Stomach smooth muscle (tissue), 2 donors: ENCODE results near the gene FERMT2.
A peak's percentile ranks its signal among the peaks of the same experiment; 100 is the strongest.

Experiments used
- H3K27ac ChIP-seq: one replicate; pipeline ENCODE4 v1.7.0; 2013; ENCODE audit warnings: mild to moderate bottlenecking, low read length, inconsistent platforms
- H3K27me3 ChIP-seq, 2 donors: one replicate each; pipeline ENCODE4 v1.7.0; 2013; ENCODE audit warnings: low read length in 2 of 2; ENCODE audit not compliant: insufficient read depth in 2 of 2, control insufficient read depth in 1 of 2
- H3K36me3 ChIP-seq, 2 donors: one replicate each; pipeline ENCODE4 v1.7.0; 2013; ENCODE audit warnings: low read length in 2 of 2; ENCODE audit not compliant: control insufficient read depth in 2 of 2, insufficient read depth in 2 of 2
- H3K4me1 ChIP-seq: one replicate; pipeline ENCODE4 v1.7.0; 2013; ENCODE audit warnings: low read length; ENCODE audit not compliant: control insufficient read depth, insufficient read depth
- H3K4me3 ChIP-seq, 2 donors: one replicate each; pipeline ENCODE4 v1.7.0; 2013; ENCODE audit warnings: low read length in 2 of 2
- H3K9ac ChIP-seq, 2 donors: one replicate each; pipeline ENCODE4 v1.7.0; 2013; ENCODE audit warnings: low read length in 2 of 2, mild to moderate bottlenecking in 1 of 2
- H3K9me3 ChIP-seq, 2 donors: one replicate each; pipeline ENCODE4 v1.7.0; 2013; ENCODE audit warnings: low read length in 2 of 2; ENCODE audit not compliant: control insufficient read depth in 2 of 2
- donor health status: healthy.
- donor health status: Pancreatic carcinoma.

FERMT2 gene

GRCh38 chr14:52939427-52939826, 11.4 kb downstream of the FERMT2 start:
- Histone ChIP-seq H3K27me3 (no peaks in the 10 kb centered on the region), H3K9me3 (no peaks in the 10 kb centered on the region), H3K27ac (no peak overlapping the region), H3K4me3 (no peak overlapping the region), H3K4me1 (peaks cover 6% of the 10 kb centered on the region), H3K36me3 (no peaks in the 10 kb centered on the region), H3K9ac (no peak overlapping the region)

DNA sequence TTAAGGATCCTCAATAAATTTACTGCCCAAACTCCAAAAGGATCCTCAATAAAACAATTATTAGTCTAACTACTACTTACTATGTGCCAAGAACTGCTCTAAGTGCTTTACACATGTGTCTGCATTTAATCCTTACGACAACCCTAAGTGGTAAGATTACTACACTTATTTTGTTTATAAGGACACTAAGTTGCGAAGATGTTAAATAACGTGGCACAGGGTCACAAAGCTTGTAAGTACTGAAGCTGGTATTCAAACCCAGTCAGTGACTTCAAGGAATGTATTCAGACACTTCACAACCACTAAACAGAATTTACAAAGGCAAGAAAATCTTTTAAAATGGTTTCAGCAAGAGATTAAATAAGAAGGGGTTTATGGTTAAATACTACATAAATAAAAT, 13.0 kb downstream of the FERMT2 start:
- H3K9me3 ChIP-seq = no peaks in the 10 kb centered on the region
- H3K4me1 ChIP-seq = peaks cover 4% of the 10 kb centered on the region
- H3K27ac ChIP-seq = no peak overlapping the region
- no peaks in the 10 kb centered on the region for H3K27me3 ChIP-seq
- peak overlapping the region in 1 of 2 donors; percentile 47 for H3K4me3 ChIP-seq
- H3K36me3 ChIP-seq = no peaks in the 10 kb centered on the region
- no peak overlapping the region for H3K9ac ChIP-seq

DNA sequence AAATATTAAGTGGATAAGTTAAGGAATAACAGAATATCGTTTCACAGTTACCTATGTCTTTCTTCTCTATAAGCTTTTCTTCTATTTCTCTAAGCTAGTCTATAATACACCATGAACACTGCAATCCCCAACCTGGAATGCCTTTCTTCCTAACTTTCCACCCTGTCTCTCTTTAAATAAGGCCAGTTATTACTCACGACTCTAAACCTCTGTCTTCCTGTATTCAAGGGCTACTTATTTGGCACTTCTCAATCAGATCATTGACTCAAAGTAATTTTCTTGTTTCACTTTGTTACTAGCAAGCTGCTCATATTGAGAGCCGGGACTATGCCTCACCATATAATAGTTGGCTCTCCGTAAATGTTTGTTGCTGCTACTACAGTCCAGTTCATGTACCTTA, 13.5 kb downstream of the FERMT2 start:
- peaks cover 4% of the 10 kb centered on the region for H3K4me1 ChIP-seq
- peak overlapping the region in 1 of 2 donors; percentile 47 for H3K4me3 ChIP-seq
- no peaks in the 10 kb centered on the region for H3K9me3 ChIP-seq
- no peak overlapping the region for H3K9ac ChIP-seq
- H3K36me3 ChIP-seq = no peaks in the 10 kb centered on the region
- H3K27me3 ChIP-seq = no peaks in the 10 kb centered on the region
- H3K27ac ChIP-seq = no peak overlapping the region

- Histone ChIP-seq H3K9me3 (no peaks in the 10 kb centered on the region), H3K4me1 (peaks cover 4% of the 10 kb centered on the region), H3K4me3 (no peak overlapping the region), H3K27me3 (no peaks in the 10 kb centered on the region), H3K27ac (no peak overlapping the region), H3K36me3 (no peaks in the 10 kb centered on the region), H3K9ac (no peak overlapping the region)
Measured at GRCh38 chr14:52936437-52936836, 14.4 kb downstream of the FERMT2 start.

- Histone ChIP-seq H3K4me1 (peaks cover 6% of the 10 kb centered on the region), H3K9ac (no peak overlapping the region), H3K4me3 (peak overlapping the region; percentile 4 to 9), H3K27me3 (no peaks in the 10 kb centered on the region), H3K36me3 (no peaks in the 10 kb centered on the region), H3K27ac (no peak overlapping the region), H3K9me3 (no peaks in the 10 kb centered on the region)
Measured at GRCh38 chr14:52935833-52936232, 15.0 kb downstream of the FERMT2 start.

- H3K27ac ChIP-seq = no peak overlapping the region
Measured at GRCh38 chr14:52934762-52935161, 16.1 kb downstream of the FERMT2 start.

GRCh38 chr14:52929192-52929807, 21.6 kb downstream of the FERMT2 start:
- H3K27ac ChIP-seq = no peak overlapping the region
- H3K9ac ChIP-seq = no peak overlapping the region
- peaks cover 27% of the 10 kb centered on the region for H3K4me1 ChIP-seq

More at GRCh38 chr14:52934762-52935161, 16.1 kb downstream of the FERMT2 start:
- Histone ChIP-seq H3K9ac (no peak overlapping the region), H3K4me3 (no peak overlapping the region), H3K9me3 (no peaks in the 10 kb centered on the region), H3K4me1 (peaks cover 6% of the 10 kb centered on the region), H3K27me3 (no peaks in the 10 kb centered on the region), H3K36me3 (no peaks in the 10 kb centered on the region)

GRCh38 chr14:52926953-52927352, 23.9 kb downstream of the FERMT2 start:
- peak overlapping the region; percentile 12 for H3K27ac ChIP-seq
- H3K4me3 ChIP-seq = no peak overlapping the region
- H3K4me1 ChIP-seq = peaks cover 40% of the 10 kb centered on the region
- H3K9me3 ChIP-seq = no peaks in the 10 kb centered on the region
- no peaks in the 10 kb centered on the region for H3K36me3 ChIP-seq
- no peaks in the 10 kb centered on the region for H3K27me3 ChIP-seq
- no peak overlapping the region for H3K9ac ChIP-seq

More at GRCh38 chr14:52929192-52929807, 21.6 kb downstream of the FERMT2 start:
- H3K36me3 ChIP-seq = no peaks in the 10 kb centered on the region
- no peak overlapping the region for H3K4me3 ChIP-seq
- H3K27me3 ChIP-seq = no peaks in the 10 kb centered on the region
- no peaks in the 10 kb centered on the region for H3K9me3 ChIP-seq

- no peak overlapping the region for H3K4me3 ChIP-seq
- no peak overlapping the region for H3K27ac ChIP-seq
- H3K4me1 ChIP-seq = peaks cover 36% of the 10 kb centered on the region
- H3K27me3 ChIP-seq = no peaks in the 10 kb centered on the region
- H3K9me3 ChIP-seq = no peaks in the 10 kb centered on the region
- no peak overlapping the region for H3K9ac ChIP-seq
- H3K36me3 ChIP-seq = peaks cover 0 to 2% of the 10 kb centered on the region in 2 donors
Measured at GRCh38 chr14:52923902-52924575, 26.8 kb downstream of the FERMT2 start.

GRCh38 chr14:52922656-52923055, 28.2 kb downstream of the FERMT2 start:
- no peaks in the 10 kb centered on the region for H3K9me3 ChIP-seq
- no peak overlapping the region for H3K9ac ChIP-seq
- no peak overlapping the region for H3K4me3 ChIP-seq
- no peaks in the 10 kb centered on the region for H3K27me3 ChIP-seq
- H3K27ac ChIP-seq = no peak overlapping the region
- H3K36me3 ChIP-seq = peaks cover 2 to 9% of the 10 kb centered on the region in 2 donors
- peaks cover 39% of the 10 kb centered on the region for H3K4me1 ChIP-seq

- no peak overlapping the region for H3K27ac ChIP-seq
- peaks cover 4 to 12% of the 10 kb centered on the region in 2 donors for H3K36me3 ChIP-seq
- peaks cover 33% of the 10 kb centered on the region for H3K4me1 ChIP-seq
Measured at GRCh38 chr14:52922059-52922458, 28.8 kb downstream of the FERMT2 start.

More at GRCh38 chr14:52922059-52922458, 28.8 kb downstream of the FERMT2 start:
- Histone ChIP-seq H3K4me3 (no peak overlapping the region), H3K27me3 (no peaks in the 10 kb centered on the region), H3K9me3 (no peaks in the 10 kb centered on the region), H3K9ac (no peak overlapping the region)
